Dermis blood vessel endothelial cell (primary cell): ENCODE measurements around the gene ARHGAP29. TPM values are rescaled to one million over a fixed set of nuclear protein-coding genes. Genes with fewer than 3 reads are reported as not detected.
A peak's percentile ranks its signal among the peaks of the same experiment; 100 is the strongest.

Experiments used
- DNase-seq: peaks from one replicate; pipeline ENCODE4 v3.0.0; 2010
- total RNA-seq: library from RNA; depleted of rRNA; stranded (reverse); fragments of >200 nt; gene quantifications from 2 replicates; pipeline ENCODE4 v1.2.3, GENCODE V29; 2014

The ARHGAP29 gene
- total RNA-seq, 1 donor from 2014 or later: 254 TPM

DNA sequence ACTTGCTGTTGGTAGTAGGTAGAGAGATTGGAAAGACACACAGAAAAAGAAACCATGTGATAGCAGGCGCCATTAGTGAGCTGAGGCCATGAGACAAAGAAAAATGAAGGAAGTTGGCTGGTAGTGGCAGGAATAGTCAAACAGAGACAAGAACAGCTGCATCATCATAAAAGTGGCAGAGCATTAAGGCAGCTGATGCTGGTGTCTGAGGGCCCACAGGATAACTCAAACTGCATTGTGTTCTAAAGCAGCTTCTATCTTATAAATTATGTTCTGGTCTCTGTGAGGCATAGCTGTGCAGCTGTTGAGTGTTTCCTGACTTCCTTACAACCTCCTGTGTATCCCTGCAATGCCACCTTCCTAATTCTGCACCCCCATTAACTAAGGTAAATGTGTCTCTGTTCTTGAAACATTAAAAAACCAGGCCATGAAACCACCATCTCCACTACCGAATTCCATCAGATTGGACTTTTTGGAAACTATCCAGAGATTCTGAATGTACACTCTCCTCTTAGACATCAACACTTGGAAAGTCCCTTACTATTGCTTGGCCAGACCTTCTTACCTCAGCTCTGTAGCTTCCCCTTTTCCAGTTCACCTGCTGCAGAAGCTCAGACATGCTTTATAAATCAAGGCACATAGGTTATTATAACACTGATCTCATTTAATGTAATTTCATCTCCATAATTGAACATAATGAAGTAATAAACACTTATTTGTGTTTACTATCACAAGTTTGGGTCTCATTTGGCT lies 23.4 kb upstream of the ARHGAP29 start:
- no peak for DNase-seq

- peak; percentile 45 for DNase-seq
Observed at GRCh38 chr1:94259635-94260289, 22.4 kb upstream of the ARHGAP29 start.

GRCh38 chr1:94258873-94259331 lies 21.5 kb upstream of the ARHGAP29 start:
- peak; percentile 76 for DNase-seq

DNA sequence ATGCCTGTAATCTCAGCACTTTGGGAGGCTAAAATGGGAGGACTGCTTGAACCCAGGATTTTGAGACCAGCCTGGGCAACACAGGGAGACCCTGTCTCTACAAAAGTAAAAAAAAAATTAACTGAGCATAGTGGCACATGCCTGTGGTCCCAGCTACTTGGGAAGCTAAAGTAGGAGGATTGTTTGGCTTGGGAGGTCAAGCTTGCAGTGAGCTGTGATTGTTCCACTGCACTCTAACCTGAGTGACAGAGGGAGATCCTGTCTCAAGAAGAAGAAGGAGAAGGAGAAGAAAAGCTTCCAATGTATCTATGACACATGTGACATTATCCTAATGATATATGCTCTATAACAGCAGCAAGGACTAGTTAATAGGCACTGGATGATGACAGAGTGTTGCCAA lies 20.1 kb upstream of the ARHGAP29 start:
- no peak for DNase-seq

DNA sequence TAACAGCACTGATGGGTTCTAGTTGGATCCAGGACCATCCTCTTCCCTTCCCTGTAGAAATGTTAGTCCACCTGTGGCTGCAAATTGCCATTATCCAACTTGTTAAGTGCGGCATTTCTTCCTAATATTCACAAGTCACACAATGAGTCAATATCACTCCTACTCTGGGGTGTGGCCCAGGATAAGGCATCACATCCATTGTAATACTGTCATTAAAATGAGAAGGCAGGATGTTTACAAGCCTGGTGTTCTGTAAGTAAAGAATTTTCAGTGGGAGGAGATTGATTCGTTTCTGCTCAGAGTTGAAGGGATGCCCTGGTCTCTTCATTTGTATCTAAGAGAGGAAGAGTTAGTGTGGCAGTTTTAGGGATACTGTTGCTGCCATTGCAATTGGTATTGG lies 18.1 kb upstream of the ARHGAP29 start:
- peak; percentile 67 for DNase-seq

DNA sequence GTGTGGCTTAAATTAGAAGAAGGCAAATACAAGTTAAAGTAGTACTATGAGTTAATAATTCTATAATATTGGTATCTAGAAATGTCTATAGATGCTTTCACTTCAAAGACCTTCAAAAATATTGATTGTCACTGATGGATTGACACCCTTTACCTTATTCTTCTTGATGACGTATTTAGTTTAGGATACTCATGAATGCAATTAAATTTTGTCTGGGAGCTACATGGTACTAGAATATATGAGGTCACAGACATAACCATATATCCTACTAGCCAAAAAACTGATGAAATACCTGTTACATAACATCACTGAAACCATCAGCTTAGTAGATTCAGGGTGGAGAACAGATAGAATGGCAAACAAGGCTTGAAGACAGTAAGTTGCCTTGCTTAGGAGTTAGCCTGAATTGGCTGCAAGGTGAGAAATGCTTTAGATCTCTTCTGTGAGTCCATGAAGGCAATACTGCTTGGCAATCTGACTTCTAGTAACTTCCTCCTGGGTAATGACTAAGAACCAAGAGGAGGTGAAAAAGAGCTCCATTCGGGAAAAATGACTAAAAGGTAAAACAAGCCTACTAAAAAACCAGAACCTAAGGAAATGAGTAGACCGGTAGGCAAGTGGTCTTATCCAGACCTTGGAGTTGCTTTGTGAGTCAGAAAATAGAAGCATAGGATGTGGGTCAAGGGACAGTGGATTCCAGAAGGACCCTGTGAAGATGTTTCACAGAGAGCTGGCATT lies 16.9 kb upstream of the ARHGAP29 start:
- DNase-seq: peak; percentile 67

DNA sequence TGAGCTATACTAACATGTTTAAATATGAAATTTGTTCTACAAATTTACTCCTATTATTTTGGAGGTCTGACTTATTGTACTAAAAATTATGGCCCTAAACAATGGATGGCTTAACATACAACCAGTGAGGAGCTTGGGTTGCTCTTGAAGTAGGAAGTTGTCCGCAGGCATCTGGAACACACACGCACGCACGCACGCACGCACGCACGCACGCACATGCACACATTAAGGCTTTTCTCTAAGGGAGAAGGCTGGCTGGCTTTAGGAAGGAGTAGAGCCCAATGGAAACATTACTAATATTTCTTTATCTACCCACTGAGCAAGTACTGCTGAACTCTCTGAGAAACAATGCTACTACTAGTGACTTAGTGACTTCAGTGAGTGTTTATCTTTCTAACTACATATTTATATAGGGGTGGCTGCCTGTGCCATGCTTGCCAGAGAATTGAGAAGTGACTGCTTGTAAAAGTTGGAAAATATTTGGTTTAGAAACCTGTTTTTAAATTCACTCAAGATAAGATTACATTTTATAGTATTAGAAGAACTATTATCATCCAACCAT lies 16.2 kb upstream of the ARHGAP29 start:
- no peak for DNase-seq

DNA sequence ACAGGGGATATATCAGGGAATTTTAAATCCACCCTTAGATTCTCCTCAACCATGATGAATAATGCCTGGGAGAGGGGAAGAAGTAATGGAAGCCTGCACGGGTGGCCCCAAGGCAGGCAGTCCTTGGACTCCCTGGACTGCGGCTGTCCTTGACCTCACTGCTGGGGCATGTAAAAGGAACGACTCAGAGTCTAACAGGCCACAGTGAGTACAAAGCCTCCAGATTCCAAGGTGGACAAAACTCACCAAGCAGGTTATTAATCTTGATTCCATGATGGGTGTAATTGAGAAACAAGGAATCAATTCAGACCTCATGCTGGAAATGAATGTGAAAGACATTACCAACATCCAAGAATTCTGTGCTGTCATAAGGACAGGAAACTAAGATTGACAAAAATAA lies 13.0 kb upstream of the ARHGAP29 start:
- no peak for DNase-seq

DNA sequence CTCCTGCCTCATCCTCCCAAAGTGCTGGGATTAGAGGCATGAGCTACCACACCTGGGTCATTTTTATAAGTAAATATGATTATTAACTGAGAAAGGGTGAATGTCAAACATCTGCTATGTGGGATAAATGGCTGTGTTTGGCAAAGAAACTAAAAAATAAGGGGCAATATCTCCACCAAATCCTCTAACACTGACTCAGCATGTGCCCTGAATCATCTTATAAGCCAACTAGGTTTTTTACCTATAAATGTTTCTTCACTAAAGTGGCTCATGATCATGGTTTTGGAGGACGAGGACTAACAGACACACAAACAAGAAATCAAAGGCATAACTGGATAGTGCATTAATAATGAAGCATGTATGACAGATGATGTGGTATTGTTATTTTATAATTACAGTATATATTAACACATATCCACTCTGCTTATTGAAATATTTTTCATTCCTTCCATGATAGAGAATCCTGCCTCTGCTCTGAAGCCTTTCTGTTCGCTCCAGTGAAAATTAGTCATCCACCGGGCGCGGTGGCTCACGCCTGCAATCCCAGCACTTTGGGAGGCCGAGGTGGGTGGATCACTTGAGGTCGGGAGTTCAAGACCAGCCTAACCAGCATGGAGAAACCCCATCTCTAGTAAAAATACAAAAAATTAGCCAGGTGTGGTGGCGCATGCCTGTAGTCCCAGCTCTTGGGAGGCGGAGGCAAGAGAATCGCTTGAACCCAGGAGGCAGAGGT lies 11.7 kb upstream of the ARHGAP29 start:
- no peak for DNase-seq

GRCh38 chr1:94247138-94248094 lies 10.0 kb upstream of the ARHGAP29 start:
- DNase-seq: peak; percentile 93

GRCh38 chr1:94246692-94247137 lies 9.3 kb upstream of the ARHGAP29 start:
- peak; percentile 67 for DNase-seq

DNA sequence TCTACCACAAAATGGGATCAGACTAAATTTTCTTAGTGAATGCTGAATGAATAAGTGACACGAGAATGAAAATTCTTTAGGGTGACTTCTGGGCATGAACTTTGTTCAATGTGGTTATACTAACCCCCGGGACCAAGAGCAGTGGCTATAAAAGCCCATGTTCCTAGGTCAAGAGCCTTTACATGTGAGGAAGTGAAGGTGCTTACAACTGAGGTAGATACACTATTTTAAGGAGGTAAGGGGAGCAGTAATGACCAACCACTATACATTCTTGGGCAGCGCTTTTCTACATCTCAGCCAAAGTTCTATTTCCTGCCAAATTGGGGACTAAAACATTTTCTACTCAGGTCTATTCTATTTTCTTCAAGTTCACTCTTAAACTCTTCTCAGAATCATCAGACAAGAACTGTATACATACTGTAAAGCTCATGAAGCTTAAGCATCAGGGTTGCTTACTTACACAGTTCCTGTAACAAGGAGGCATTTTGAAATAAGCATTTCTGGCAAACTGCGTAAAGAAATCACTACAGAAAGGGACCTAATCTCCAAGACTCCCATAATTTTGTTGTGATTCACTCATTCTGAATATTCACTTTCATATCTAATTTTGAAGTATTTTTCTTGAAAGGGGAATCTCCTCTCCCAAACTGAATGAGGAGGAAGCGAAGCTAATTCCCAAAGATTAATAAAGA lies 8.5 kb upstream of the ARHGAP29 start:
- DNase-seq: peak; percentile 50

DNA sequence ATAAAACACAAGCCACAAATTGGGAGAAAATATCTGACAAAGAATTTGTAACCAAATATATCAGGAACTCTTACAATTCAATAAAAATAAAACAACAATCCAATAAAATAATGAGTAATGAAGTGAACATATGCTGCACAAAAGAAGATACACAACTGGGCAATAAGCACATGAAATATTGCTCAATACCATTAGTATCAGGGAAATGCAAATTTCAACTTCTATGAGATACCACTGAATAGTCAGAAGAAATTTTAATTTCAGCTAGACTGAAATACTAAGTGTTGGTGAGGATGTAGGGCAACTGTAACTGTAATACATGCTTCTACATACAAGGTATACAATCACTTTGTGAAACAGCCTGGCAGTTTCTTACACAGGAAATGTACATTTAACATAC lies 7.4 kb upstream of the ARHGAP29 start:
- no peak for DNase-seq

DNA sequence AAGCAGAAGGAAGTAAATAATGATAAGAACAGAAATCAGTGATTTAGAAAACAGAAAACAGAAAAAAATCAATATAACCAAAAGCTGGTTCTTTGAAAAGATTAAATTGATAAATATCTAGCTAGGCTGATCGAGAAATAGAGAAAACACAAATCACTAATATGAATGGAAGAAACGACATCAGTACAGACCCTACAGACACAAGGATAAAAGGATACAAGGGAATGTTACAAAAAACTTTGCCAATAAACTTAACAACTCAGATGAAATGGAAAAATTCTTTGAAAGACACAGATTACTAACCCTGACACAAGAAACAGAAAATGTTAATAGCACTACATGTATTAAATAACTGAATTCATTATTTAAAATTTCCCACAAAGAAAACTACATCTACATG lies 6.3 kb upstream of the ARHGAP29 start:
- DNase-seq: no peak

DNA sequence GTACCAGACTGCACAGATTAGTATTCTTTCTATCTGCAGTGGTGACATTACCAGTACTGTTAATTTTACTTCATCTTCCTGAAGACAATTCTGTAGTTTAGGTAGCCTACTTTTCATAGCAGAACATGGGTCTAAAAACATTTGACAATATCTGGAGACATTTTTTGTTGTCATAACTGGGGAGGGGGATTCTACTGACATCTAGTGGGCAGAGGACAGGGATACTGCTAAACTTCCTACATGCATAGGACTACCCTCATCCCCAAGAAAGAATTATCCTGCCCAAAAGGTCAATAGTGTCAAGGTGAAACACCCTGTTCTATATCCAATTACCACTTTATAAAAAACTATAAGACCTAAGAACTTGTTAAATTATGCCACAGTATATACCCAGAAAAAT lies 3.4 kb upstream of the ARHGAP29 start:
- DNase-seq: peak; percentile 68

GRCh38 chr1:94239796-94240195 lies 2.4 kb upstream of the ARHGAP29 start:
- no peak for DNase-seq

DNA sequence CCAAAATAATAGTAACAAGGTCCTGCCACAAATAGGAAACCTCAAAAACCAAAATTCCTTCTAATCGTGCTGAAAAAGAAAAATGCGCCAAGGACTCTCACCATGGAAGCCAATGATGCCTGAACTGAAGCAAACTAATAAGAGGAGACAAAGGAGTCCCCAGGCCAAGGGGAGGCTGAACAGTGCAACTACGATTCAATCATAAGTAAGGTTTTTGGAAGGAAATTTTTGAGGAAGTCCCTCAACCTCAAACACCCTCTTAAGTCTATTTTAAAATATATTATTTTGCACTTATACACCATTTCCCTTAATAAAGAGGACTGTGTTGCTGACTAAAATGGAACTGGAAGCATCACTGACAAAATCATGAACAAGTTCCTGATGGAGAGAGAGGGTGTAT lies 1.7 kb upstream of the ARHGAP29 start:
- DNase-seq: no peak

DNA sequence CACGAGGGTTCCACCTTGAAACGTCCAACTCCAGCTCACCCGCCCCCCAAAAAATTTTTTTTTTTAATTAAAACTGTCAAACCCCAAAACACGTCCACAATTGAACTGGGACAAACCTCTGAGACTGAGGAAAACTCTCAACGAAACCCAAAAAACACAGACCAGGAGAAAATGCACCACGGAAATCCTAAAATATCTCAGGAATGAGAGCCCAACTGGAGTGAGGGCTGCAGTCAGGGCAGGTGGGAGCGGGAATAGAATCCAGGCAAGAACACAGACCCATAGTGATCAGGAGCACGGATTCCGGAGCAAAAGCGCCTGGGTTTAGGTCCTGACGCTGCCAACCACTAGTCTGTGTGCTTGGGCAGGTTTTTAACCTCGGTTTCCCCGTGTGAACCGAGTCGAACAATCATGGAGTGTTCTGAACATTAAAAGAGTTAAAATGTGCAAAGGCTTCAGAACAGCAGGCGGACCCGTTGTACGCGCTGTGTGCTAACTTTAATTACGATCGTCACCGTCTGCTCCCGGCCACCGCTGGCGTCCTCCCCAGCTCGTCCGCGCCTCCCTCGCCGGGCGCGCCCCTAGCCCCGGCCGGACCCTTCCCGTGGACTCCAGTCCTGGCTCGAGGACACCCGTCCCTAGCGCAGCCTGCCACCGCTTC lies 624 bp downstream of the ARHGAP29 start:
- peak; percentile 54 for DNase-seq

DNA sequence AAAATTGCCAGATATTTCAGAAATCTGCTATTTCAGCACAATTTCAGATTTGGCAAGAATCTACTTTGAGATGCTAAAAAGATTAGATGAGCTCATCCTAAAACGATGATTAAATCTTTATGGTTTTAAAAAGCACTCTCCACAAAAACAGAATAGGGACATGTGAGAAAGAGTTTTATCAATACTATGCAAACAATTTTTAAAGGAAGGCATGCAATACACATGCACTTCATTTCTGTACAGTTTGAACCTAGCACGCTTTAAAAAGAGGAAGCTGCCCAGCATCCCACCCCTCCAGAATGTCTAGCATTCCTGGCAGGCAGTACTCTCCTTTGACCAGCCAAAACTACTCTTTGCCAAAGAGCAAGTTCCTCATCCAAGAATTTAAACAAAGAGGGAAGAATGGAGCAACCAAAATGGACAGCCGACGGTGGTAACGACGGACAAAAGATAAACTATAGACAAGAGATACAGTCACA lies 1.3 kb downstream of the ARHGAP29 start:
- DNase-seq: peak; percentile 49
